RKO (cell line): ENCODE measurements around the gene ATP2C2.

Experiments
- DNase-seq: peaks from one replicate; pipeline ENCODE4 v3.0.0-alpha.2; 2016; ENCODE audit warnings: low spot score

The ATP2C2 gene

GRCh38 chr16:84497418-84498222 is 129.3 kb downstream of the ATP2C2 start:
- no peak for DNase-seq

- no peak for DNase-seq
Observed at GRCh38 chr16:84498223-84498610, 129.9 kb downstream of the ATP2C2 start.

GRCh38 chr16:84498859-84499620 is 130.7 kb downstream of the ATP2C2 start:
- no peak for DNase-seq

- no peak for DNase-seq
Observed at GRCh38 chr16:84499638-84500037, 131.3 kb downstream of the ATP2C2 start.

- DNase-seq, result no peak
Observed at GRCh38 chr16:84500531-84500930, 132.2 kb downstream of the ATP2C2 start.

- peak; percentile 88 for DNase-seq
Observed at GRCh38 chr16:84501077-84501735, 132.9 kb downstream of the ATP2C2 start.

- no peak for DNase-seq
Observed at GRCh38 chr16:84502075-84502474, 133.7 kb downstream of the ATP2C2 start.

GRCh38 chr16:84502581-84502980 is 134.2 kb downstream of the ATP2C2 start:
- no peak for DNase-seq

GRCh38 chr16:84503751-84504395 is 135.5 kb downstream of the ATP2C2 start:
- DNase-seq, result peak; percentile 32

GRCh38 chr16:84504420-84505248 is 136.3 kb downstream of the ATP2C2 start, which contains the start of gene MEAK7:
Gene MEAK7 (minus strand): TSS chr16:84504659. CDS start chr16:84498086, 6,573 bp downstream.
- DNase-seq, result peak; percentile 97

GRCh38 chr16:84505249-84506187 is 137.2 kb downstream of the ATP2C2 start:
- no peak for DNase-seq

- DNase-seq, result no peak
Observed at GRCh38 chr16:84507011-84507982, 139.0 kb downstream of the ATP2C2 start.

- no peak for DNase-seq
Observed at GRCh38 chr16:84508502-84508901, 140.2 kb downstream of the ATP2C2 start.

GRCh38 chr16:84509032-84509950 is 141.0 kb downstream of the ATP2C2 start:
- DNase-seq, result no peak

GRCh38 chr16:84511180-84511800 is 143.0 kb downstream of the ATP2C2 start:
- peak; percentile 85 for DNase-seq

- DNase-seq, result no peak
Observed at GRCh38 chr16:84511831-84512230, 143.5 kb downstream of the ATP2C2 start.

- DNase-seq, result no peak
Observed at GRCh38 chr16:84513123-84513522, 144.8 kb downstream of the ATP2C2 start.
